Kidney tubule cell (primary cell): ENCODE results near the gene ADGB.

Source experiments
- DNase-seq: peaks from one replicate; pipeline ENCODE4 v3.0.0-alpha.2; 2018; ENCODE audit warnings: low spot score

Gene ADGB

GRCh38 chr6:146634022-146634421 lies 35.2 kb downstream of the ADGB start:
- no peak for DNase-seq

- no peak for DNase-seq
These were observed 36.4 kb downstream of the ADGB start for GRCh38 chr6:146635165-146635564.

GRCh38 chr6:146636481-146636880 lies 37.7 kb downstream of the ADGB start:
- no peak for DNase-seq

- no peak for DNase-seq
These were observed 44.1 kb downstream of the ADGB start for GRCh38 chr6:146642921-146643320.

DNA sequence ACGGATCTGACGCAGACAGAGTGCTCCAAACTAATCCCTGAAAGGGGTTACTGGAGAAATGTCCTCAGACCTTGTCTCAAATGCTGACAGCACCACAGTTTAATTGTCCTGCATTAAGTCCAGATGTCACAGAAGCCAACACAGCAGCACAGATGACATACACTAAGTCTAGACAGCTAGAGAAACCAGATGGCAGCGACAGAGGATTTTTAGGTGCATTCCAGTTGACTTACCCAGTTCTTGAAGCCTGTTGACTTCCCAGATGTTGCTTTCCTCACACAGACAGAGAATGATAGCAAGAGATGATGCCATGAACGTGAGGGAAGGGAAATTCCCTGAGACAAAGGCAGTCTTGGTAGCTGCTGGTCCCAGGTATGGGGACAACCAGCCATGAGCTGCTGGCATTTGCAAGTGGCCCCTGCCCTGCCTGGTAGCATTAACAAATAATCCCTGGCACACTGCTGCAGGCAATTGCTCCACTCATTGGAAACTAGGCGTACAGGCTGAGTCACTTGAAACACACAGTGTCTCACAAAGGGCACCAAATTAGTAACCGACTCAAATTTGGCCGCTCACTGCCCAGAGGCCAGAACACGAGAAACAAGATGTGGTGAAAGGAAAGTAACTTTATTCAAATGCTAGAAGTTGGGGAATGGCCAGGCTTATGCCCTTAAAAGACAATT lies 52.2 kb downstream of the ADGB start:
- peak; percentile 4 for DNase-seq

GRCh38 chr6:146651482-146651863 lies 52.7 kb downstream of the ADGB start:
- no peak for DNase-seq

GRCh38 chr6:146657432-146657831 lies 58.7 kb downstream of the ADGB start:
- no peak for DNase-seq

GRCh38 chr6:146664871-146665360 lies 66.1 kb downstream of the ADGB start:
- no peak for DNase-seq

- DNase-seq = no peak
These were observed 68.1 kb downstream of the ADGB start for GRCh38 chr6:146666909-146667308.

DNA sequence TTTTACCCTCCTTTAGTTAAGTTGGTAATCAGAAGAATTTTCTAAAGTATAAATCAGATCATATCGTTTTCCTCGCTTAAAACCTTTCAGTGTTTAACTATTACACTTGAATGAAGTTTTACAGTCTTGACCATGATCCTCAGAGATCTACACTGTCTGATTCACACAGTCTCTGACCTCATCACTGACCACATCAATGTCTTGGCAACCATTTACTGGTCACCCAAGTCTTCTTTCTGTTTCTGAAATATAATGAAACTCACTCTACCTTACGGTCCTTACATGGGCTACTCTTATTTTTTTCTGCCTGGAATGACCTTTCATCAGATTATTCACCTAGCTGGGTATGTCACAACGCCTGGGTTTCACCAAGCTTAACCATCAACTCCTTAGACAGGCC lies 71.4 kb downstream of the ADGB start:
- peak; percentile 67 for DNase-seq

DNA sequence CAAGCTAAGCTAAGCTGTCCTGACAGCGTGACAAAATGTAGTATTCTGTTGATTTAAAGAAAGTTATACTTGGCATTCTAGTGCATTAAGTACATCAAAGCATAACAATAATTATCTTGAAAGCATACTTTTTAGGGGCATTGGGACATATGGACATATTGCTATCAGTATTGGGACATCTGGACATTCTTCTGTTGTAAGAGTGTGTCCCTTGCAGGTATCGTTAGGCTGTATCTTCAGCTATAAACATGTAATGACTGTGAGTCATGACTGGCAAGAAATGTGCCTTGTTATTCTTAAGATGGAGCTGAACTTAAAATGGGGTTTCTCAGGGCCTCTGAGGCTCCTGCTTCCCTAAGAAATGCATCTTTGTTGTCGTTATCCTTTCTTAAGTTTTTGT lies 74.3 kb downstream of the ADGB start:
- no peak for DNase-seq

GRCh38 chr6:146679386-146679785 lies 80.6 kb downstream of the ADGB start:
- DNase-seq = no peak

DNA sequence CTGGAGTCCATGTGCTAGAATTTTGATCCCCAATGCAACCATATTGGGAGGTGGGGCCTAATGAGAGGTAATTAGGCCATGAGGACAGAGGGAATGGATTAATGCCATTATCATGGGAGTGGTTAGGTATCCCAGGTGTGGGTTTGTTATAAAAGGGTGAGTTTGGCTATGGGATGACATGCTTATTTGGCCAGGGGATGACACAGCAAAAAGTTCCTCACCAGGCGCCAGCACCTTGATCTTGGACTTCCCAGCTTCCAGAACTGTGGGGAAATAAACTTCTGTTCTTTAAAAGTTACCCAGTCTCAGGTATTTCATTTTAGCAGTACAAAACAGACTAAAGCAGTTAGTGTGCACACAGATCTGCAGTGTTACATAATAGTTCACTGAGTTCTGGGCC lies 84.1 kb downstream of the ADGB start:
- DNase-seq = no peak

- no peak for DNase-seq
These were observed 91.0 kb downstream of the ADGB start for GRCh38 chr6:146689806-146690205.

DNA sequence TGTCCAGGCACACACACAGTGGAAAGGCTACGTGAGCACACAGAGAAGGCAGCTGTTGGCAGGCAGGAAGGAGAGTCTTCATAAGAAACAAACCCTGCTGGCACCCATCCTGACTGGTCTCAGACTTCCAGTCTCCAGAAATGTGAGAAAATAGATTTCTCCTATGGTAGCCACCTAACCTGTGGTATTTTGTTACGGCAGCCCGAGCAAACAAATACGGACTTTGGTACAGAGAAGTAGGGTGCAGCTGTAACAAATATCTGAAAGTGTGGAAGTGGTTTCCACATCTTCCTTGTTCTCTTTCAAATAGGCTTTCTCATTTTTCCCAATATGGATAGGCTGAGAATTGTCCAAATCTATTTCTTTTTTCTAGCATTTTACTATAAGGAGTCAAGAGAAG lies 94.6 kb downstream of the ADGB start:
- DNase-seq = no peak

GRCh38 chr6:146697921-146698320 lies 99.1 kb downstream of the ADGB start:
- no peak for DNase-seq

GRCh38 chr6:146700078-146700686 lies 101.4 kb downstream of the ADGB start:
- DNase-seq = peak; percentile 80

- no peak for DNase-seq
These were observed 102.9 kb downstream of the ADGB start for GRCh38 chr6:146701632-146702031.

DNA sequence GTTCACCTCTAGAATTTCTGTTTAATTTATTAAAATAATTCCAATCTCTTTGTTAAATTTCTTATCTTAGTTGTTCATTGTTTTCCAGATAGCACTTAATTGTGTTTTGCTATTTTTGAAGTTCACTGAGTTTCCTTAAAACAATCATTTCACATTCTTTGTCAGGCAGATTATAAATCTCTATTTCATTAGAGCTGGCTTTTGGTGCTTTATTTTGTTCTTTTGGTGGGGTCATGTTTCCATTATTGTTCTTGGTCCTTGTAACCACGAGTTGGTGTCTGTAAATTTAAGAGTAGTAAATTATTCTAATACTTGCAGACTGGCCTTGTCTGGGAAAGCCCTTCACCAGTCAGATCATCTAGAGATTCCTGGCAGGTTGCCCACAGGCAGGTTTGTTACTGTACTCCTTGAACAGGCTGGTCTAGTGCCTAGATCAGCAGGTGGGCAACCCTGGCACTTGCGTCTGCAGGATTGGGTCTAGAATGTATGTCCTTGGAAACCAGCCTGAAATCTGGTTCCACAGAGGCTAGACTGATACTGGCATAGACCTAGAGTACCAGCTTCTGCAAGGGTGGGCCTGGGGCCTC lies 110.4 kb downstream of the ADGB start:
- no peak for DNase-seq

DNA sequence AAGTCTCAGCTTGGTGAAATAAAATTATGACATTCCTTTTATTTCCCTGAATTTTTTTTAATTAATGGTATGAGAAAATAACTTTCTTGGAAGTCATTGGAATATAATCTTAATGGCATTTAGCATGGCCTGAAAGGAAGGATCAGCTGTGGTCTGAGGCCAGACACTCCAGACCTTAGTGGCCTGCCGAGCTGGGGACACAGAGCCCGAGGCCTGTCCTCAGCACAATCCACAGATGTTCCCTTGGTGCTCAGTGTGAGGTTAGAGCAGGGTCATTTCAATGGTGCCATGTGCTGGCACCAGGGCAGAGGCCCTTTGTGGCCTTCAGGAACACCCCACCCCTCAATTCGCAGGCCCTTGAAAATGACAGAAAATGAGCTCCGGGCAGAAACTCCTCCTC lies 120.6 kb downstream of the ADGB start:
- no peak for DNase-seq

DNA sequence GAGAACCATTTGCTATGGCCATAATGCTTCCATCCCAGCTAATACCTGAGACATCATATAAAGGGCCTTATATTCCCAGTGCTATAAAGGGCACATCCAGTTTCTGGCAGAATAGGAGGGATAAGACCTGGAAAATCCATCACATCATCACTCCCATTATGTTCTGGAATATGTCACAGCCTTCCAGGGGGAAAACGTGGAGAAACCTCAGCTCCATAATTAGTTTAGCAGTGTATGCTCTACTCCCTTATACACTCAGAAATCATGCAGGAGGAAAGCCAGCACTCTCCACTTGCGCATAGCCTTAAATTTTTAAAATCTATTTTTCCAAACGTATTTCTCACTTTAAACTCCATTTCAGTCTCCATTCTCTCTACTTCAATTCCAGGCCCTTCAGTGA lies 140.9 kb downstream of the ADGB start:
- DNase-seq = no peak

DNA sequence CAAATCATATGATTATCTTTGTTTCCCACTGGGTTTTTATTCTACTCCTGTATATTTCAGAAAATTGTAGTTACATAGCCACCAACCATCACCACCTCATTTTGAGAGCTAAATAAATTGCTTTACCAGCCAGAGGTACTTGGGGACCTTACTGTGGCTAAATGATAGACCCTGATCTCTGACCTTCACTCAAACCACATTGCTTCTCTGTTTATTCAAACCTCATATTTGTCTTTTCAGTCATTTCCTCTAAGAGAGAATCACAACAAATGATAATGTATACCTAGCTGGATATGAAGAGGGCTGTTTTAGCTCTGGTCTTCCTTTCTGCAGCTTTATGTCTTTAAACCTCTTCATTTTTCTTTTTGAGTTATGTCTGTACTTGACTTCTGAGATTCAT lies 142.8 kb downstream of the ADGB start:
- no peak for DNase-seq

GRCh38 chr6:146753306-146753705 lies 154.5 kb downstream of the ADGB start:
- DNase-seq = no peak

GRCh38 chr6:146767632-146768031 lies 168.9 kb downstream of the ADGB start:
- no peak for DNase-seq
